ENCODE measurements around the gene SGMS1.
A peak's percentile ranks its signal among the peaks of the same experiment; 100 is the strongest.

Gene SGMS1

DNA sequence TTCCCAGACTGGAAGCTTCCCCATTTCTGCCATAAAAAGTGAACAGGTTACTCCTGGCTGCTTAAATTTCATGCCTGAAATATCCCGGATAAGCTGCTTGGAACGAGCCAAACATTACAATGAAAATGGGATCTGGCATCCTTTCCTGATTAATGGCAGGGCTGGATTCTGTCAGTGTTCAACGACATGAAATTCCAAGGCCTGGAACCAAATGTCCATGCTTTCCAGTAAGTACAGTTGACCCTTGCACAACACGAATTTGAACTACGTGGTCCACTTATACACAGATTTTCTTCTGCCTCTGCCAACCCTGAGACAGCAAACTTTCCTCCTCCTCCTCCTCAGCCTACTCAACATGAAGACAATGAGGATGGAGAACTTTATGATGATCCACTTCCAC lies 65.4 kb downstream of the SGMS1 start:
- no peak overlapping the region for H3K4me3 ChIP-seq (ENCODE audit: control insufficient read depth, low read depth, low read length)
- DNase-seq (ENCODE audit: low read depth), result no peak
- TF ChIP-seq, protein P1, sequence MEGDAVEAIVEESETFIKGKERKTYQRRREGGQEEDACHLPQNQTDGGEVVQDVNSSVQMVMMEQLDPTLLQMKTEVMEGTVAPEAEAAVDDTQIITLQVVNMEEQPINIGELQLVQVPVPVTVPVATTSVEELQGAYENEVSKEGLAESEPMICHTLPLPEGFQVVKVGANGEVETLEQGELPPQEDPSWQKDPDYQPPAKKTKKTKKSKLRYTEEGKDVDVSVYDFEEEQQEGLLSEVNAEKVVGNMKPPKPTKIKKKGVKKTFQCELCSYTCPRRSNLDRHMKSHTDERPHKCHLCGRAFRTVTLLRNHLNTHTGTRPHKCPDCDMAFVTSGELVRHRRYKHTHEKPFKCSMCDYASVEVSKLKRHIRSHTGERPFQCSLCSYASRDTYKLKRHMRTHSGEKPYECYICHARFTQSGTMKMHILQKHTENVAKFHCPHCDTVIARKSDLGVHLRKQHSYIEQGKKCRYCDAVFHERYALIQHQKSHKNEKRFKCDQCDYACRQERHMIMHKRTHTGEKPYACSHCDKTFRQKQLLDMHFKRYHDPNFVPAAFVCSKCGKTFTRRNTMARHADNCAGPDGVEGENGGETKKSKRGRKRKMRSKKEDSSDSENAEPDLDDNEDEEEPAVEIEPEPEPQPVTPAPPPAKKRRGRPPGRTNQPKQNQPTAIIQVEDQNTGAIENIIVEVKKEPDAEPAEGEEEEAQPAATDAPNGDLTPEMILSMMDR (IDR thresholded peaks at IDR 0.05; ENCODE audit: control insufficient read depth, insufficient read depth, low read depth, low read length, missing control alignments), result no peak

DNA sequence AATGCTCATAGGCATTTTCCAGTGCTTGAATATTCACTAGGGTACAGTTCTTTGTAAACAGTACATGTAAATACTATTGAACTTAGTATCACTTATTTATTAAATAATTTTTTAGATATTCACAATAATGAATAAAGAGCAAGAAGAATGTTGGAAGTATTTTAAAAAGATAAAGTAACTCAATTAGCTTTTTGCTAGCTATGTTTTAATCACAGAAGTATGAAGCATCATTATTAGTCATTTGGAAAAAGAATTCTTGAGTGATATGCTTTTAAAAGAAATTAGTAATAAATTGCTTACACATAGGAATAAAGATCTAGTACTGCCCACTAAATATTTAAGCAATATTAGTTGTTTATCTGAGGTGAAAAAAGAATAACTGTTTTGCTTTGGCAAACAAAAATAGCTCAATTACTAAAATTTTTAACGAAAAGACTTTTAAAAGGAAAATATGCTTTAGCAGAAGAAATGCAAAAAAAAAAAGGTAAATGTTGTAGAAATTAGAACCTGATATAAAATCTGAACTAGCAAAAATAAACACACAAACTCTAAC lies 66.5 kb downstream of the SGMS1 start:
- DNase-seq (ENCODE audit: low read depth), result no peak
- H3K4me3 ChIP-seq (ENCODE audit: control insufficient read depth, low read depth, low read length), result no peak overlapping the region
- TF ChIP-seq, protein P1 (IDR thresholded peaks at IDR 0.05; ENCODE audit: control insufficient read depth, insufficient read depth, low read depth, low read length, missing control alignments), result no peak

DNA sequence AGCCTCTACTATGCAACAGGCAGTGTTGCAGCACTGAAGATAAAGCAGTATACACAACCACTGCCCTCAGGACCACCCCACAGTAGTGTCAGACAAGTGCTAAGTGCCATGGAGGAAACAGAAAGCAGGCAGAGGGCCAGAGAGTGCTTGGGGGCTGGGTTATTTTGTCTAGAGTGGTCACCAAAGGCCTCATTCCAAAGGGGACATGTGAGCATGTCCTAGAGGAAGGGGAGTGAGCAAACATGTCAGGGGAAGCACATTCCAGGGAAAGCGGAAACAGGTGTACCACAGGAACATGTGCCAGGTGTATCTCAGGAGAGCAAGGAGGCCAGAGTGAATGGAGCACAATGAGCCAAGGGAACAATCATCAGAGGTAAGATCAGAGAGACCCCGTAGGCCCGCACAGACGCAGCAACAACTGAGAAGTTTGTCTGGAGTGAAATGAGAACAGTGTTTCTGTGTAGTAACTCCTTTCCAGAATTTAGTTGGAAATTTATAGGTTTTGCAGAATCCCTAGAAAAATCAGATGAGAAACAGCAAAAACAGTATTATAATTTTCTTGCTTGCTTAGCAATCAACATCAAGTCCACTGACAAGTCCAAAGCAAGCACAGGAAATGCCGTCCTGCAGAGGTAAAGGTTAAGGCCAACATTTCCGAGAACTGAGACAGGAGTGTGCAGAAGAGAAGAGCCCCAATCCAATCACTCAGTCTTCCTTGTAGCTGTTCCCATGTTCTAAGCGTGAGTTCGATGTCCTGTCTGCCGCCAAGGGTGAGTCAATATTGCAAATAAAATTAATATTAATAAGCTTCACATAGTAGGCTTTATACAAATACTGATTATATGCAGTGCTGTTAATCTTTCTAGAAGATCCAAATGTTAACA lies 67.3 kb downstream of the SGMS1 start:
- no peak for DNase-seq (ENCODE audit: low read depth)
- TF ChIP-seq, protein P1 (IDR thresholded peaks at IDR 0.05; ENCODE audit: control insufficient read depth, insufficient read depth, low read depth, low read length, missing control alignments), result no peak
- H3K4me3 ChIP-seq (ENCODE audit: control insufficient read depth, low read depth, low read length), result no peak overlapping the region

DNA sequence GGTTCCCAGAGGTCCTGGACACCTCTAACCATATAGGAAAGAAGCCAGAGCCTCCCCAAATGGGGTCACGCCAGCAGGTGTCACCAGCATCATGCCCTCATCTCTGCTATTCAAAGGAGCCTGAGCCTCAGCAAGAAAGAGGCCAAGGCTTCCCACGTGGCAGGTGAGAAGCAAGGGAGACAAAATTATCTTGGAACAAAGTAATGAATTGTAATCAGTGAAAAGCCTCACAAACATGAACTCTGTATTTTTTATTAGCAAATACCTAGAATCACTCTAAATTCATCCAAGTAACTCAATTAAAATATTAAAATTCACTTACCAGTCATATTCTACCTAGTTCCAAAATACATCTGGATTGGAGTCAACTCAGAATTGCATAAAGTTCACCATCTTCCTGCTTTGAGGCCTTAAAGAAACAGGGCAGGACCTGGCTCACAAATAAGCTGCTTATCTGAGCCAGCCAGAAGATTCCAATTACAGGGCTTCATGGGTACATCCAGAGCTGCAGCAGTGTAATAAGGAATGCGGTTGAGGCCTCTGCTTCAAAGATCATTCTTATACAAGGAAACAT lies 68.7 kb downstream of the SGMS1 start:
- H3K4me3 ChIP-seq (ENCODE audit: control insufficient read depth, low read depth, low read length), result no peak overlapping the region
- DNase-seq (ENCODE audit: low read depth), result peak; percentile 62
- TF ChIP-seq, protein P1 (IDR thresholded peaks at IDR 0.05; ENCODE audit: control insufficient read depth, insufficient read depth, low read depth, low read length, missing control alignments), result no peak

DNA sequence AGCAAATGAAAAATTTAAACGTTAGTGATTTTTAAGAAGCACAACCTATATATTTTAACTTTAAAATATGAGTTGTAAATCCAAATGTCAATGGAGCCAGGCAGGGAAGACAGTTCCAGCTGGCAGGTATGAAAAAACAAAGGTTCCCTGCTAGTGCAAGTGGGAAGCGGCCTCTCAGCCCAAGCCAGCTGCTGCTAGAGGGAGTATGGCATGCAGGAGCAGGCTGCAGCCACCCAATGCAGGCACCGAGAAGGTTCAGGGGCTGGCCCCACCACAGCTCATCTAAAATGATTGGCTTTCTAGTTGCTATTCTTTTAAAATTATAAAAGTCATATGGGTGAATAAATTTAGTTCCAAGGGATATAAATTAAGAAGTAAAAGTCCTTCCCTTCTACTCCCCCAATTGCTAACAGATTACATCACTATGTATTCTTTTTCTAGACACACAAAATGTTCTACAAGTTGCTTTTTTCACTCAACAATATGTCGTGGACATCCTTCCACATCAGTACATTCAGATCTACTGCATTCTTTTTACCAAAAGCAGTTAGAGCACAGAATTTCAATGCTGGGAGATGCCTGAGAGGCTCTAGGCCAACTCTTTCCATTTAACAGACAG lies 69.3 kb downstream of the SGMS1 start:
- TF ChIP-seq, protein P1 (IDR thresholded peaks at IDR 0.05; ENCODE audit: control insufficient read depth, insufficient read depth, low read depth, low read length, missing control alignments), result no peak
- DNase-seq (ENCODE audit: low read depth), result no peak
- H3K4me3 ChIP-seq (ENCODE audit: control insufficient read depth, low read depth, low read length), result no peak overlapping the region

DNA sequence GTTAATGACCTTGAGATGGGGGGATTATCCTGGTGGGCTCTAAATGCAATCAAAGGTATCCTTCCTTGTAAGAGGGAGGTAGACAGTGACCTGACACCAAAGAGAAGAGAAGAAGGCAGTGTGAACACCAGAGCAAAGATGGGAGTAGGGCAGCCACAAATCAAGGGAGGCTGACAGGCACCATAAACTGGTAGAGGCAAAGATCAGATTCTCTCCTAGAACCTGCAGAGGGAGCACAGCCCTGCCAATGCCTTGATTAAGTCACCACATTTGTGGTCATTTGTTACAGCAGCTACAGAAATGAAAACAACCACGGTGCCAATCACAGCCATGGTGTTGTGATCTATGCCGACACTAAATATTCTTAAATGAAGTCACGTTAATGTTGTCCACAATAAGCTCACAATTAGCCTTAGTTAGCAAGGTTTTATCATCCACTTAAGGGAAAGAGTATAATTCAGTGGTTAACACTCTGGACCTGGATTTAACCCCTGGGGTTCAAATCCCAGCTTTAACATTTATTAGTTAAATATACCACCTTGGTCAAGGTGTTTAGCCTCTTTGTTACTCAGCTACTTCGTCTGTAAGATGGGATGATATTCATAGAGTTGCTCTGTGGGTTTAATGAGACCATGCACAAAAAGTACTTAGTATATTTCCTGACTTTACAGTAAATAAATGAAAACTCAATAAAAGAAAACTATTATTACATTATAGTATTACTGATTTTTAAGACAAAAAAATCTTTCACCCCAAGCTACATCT lies 70.8 kb downstream of the SGMS1 start:
- TF ChIP-seq, protein P1 (IDR thresholded peaks at IDR 0.05; ENCODE audit: control insufficient read depth, insufficient read depth, low read depth, low read length, missing control alignments), result peak; percentile 52
- H3K4me3 ChIP-seq (ENCODE audit: control insufficient read depth, low read depth, low read length), result no peak overlapping the region
- DNase-seq (ENCODE audit: low read depth), result no peak

All from AG09309 (cell line).